BJ (cell line): Measurements from ENCODE around the gene TCF20. TPM values are rescaled to one million over a fixed set of nuclear protein-coding genes. Genes with fewer than 3 reads are reported as not detected.

Experiments used
- CTCF ChIA-PET: fragments of 350-600 bp; formaldehyde crosslinking; extraction: SDS; loops from one replicate; lab custom pipeline; 2021; ENCODE audit warnings: antibody characterized with exemption, inconsistent platforms; lab: Yijun Ruan, JAX
- POLR2A ChIA-PET: fragments of 300-600 bp; sonication (Branson Sonifier 250); formaldehyde crosslinking; extraction: SDS; loops from one replicate; lab custom pipeline; 2021; ENCODE audit warnings: antibody characterized with exemption; lab: Charles Lee
- DNase-seq: peaks from one replicate; pipeline ENCODE4 v3.0.0-alpha.2; 2011; ENCODE audit warnings: low read depth
- H3K27me3 ChIP-seq: 2 replicates; pipeline ENCODE4 v1.6.0; 2011; ENCODE audit warnings: low read length; ENCODE audit not compliant: control insufficient read depth, insufficient read depth
- H3K36me3 ChIP-seq: 2 replicates; pipeline ENCODE4 v1.5.1; 2011; ENCODE audit warnings: low read length; ENCODE audit not compliant: control insufficient read depth, insufficient read depth
- H3K4me3 ChIP-seq: 2 replicates; pipeline ENCODE4 v1.5.1; 2011; ENCODE audit warnings: low read depth, mild to moderate bottlenecking, control low read depth, low read length
- CTCF ChIP-seq: IDR thresholded peaks from 2 replicates; pipeline ENCODE4 v1.5.1; 2011; ENCODE audit warnings: low read depth, mild to moderate bottlenecking, control low read depth, inconsistent platforms, low read length, moderate library complexity; ENCODE audit not compliant: insufficient read depth
- polyA plus RNA-seq: library from polyadenylated mRNA; depleted of rRNA; stranded (reverse); fragments of >200 nt; gene quantifications from 2 replicates; pipeline ENCODE4 v1.2.3, GENCODE V29; 2011

The TCF20 gene
- polyA plus RNA-seq, 1 experiment = 19.9 TPM

- no peaks in the 10 kb centered on the region for H3K36me3 ChIP-seq
- POLR2A ChIA-PET = no interaction called here
- H3K27me3 ChIP-seq = no peaks in the 10 kb centered on the region
- no peak for TF ChIP-seq CTCF
- DNase-seq = no peak
- CTCF ChIA-PET = no interaction called here
- no peak overlapping the region for H3K4me3 ChIP-seq
These were observed 38.5 kb downstream of the TCF20 start for GRCh38 chr22:42231929-42232328.

GRCh38 chr22:42229455-42230149 is 40.9 kb downstream of the TCF20 start:
- no peaks in the 10 kb centered on the region for H3K36me3 ChIP-seq
- H3K27me3 ChIP-seq = no peaks in the 10 kb centered on the region
- ChIA-PET CTCF (interaction anchor here (1.4 kb wide), 1 partner anchor 23 kb away, joined by 3 read pairs; no protein-coding TSS in a partner anchor), POLR2A (no interaction called here)
- no peak for DNase-seq
- H3K4me3 ChIP-seq = no peak overlapping the region
- no peak for TF ChIP-seq CTCF

GRCh38 chr22:42228483-42228882 is 42.0 kb downstream of the TCF20 start:
- DNase-seq = no peak
- no peak for TF ChIP-seq CTCF
- Histone ChIP-seq H3K27me3 (no peaks in the 10 kb centered on the region), H3K4me3 (no peak overlapping the region), H3K36me3 (no peaks in the 10 kb centered on the region)
- CTCF ChIA-PET = interaction anchor here (0.7 kb wide), 1 partner anchor 13 kb away, joined by 3 read pairs; no protein-coding TSS in a partner anchor
- POLR2A ChIA-PET = no interaction called here

GRCh38 chr22:42227435-42227834 is 43.0 kb downstream of the TCF20 start:
- no peak for TF ChIP-seq CTCF
- H3K36me3 ChIP-seq = no peaks in the 10 kb centered on the region
- ChIA-PET POLR2A (no interaction called here), CTCF (interaction anchor here (0.8 kb wide), 1 partner anchor 10 kb away, joined by 3 read pairs; no protein-coding TSS in a partner anchor)
- no peak for DNase-seq
- no peaks in the 10 kb centered on the region for H3K27me3 ChIP-seq
- no peak overlapping the region for H3K4me3 ChIP-seq

- Histone ChIP-seq H3K27me3 (no peaks in the 10 kb centered on the region), H3K4me3 (no peak overlapping the region), H3K36me3 (no peaks in the 10 kb centered on the region)
- TF ChIP-seq CTCF = no peak
- ChIA-PET POLR2A (interaction anchor here (0.9 kb wide), 1 partner anchor 43 kb away, joined by 3 read pairs; no protein-coding TSS in a partner anchor), CTCF (no interaction called here)
- DNase-seq = no peak
These were observed 44.6 kb downstream of the TCF20 start for GRCh38 chr22:42225841-42226240.
